Trophoblast cell (in vitro differentiated cells and primary cell): ENCODE data around the gene PLA1A.
"Not testable (repeated sequence)": the region's sequence is repeated elsewhere in the genome, so short reads cannot be mapped to it uniquely, and the experiment has no call there.

ENCODE experiments used
- DNase-seq, 2 donors: peaks; one replicate each; pipeline ENCODE4 v3.0.0-alpha.2; 2016
- H2AFZ ChIP-seq: 2 replicates; pipeline ENCODE4 v1.6.1; 2013; ENCODE audit warnings: low read length, moderate library complexity, mild to moderate bottlenecking; ENCODE audit not compliant: insufficient read depth, poor library complexity
- H2AK5ac ChIP-seq: 2 replicates; pipeline ENCODE4 v1.6.1; 2013; ENCODE audit warnings: mild to moderate bottlenecking, low read length
- H2BK120ac ChIP-seq: 2 replicates; pipeline ENCODE4 v1.6.1; 2013; ENCODE audit warnings: low read length, mild to moderate bottlenecking, moderate library complexity; ENCODE audit not compliant: insufficient read depth, poor library complexity
- H2BK12ac ChIP-seq: 2 replicates; pipeline ENCODE4 v1.6.1; 2013; ENCODE audit warnings: mild to moderate bottlenecking, low read length, moderate library complexity
- H2BK5ac ChIP-seq: 2 replicates; pipeline ENCODE4 v1.6.1; 2013; ENCODE audit warnings: low read length, low read depth, moderate library complexity, mild to moderate bottlenecking; ENCODE audit not compliant: poor library complexity
- H3K14ac ChIP-seq: 2 replicates; pipeline ENCODE4 v1.6.1; 2013; ENCODE audit warnings: mild to moderate bottlenecking, low read length
- H3K18ac ChIP-seq: 2 replicates; pipeline ENCODE4 v1.6.1; 2013; ENCODE audit warnings: mild to moderate bottlenecking, low read length
- H3K23ac ChIP-seq: 2 replicates; pipeline ENCODE4 v1.6.1; 2013; ENCODE audit warnings: low read length
- H3K27ac ChIP-seq: 2 replicates; pipeline ENCODE4 v1.5.1; 2013; ENCODE audit warnings: low read depth, mild to moderate bottlenecking, inconsistent platforms, low read length, moderate library complexity
- H3K27me3 ChIP-seq: 2 replicates; pipeline ENCODE4 v1.6.1; 2013; ENCODE audit warnings: inconsistent platforms, mild to moderate bottlenecking, low read length, moderate library complexity; ENCODE audit not compliant: insufficient read depth
- H3K36me3 ChIP-seq, 2 experiments: 1 replicate in 1 of 2; 2 replicates in 1 of 2; pipeline ENCODE4 v1.6.1; 2013; ENCODE audit warnings: low read length in 2 of 2, mild to moderate bottlenecking in 2 of 2, moderate library complexity in 1 of 2; ENCODE audit not compliant: insufficient read depth in 2 of 2, control insufficient read depth in 1 of 2
- H3K4ac ChIP-seq: 2 replicates; pipeline ENCODE4 v1.6.1; 2013; ENCODE audit warnings: low read depth, mild to moderate bottlenecking, low read length, moderate library complexity
- H3K4me1 ChIP-seq, 2 experiments: 1 replicate in 1 of 2; 2 replicates in 1 of 2; pipeline ENCODE4 v1.6.1; 2013; ENCODE audit warnings: low read length in 2 of 2, mild to moderate bottlenecking in 2 of 2, moderate library complexity in 1 of 2; ENCODE audit not compliant: insufficient read depth in 2 of 2, control insufficient read depth in 1 of 2
- H3K4me2 ChIP-seq: 2 replicates; pipeline ENCODE4 v1.6.1; 2013; ENCODE audit warnings: inconsistent platforms, mild to moderate bottlenecking, low read length, moderate library complexity
- H3K4me3 ChIP-seq: 2 replicates; pipeline ENCODE4 v1.5.1; 2013; ENCODE audit warnings: mild to moderate bottlenecking, low read depth, low read length, inconsistent platforms
- H3K79me1 ChIP-seq: one replicate; pipeline ENCODE4 v1.6.1; 2013; ENCODE audit warnings: low read length
- H3K79me2 ChIP-seq: 2 replicates; pipeline ENCODE4 v1.6.1; 2013; ENCODE audit warnings: low read length, mild to moderate bottlenecking; ENCODE audit not compliant: control insufficient read depth, insufficient read depth, poor library complexity
- H3K9ac ChIP-seq: 2 replicates; pipeline ENCODE4 v1.6.1; 2013; ENCODE audit warnings: mild to moderate bottlenecking, low read length
- H3K9me3 ChIP-seq: 2 replicates; pipeline ENCODE4 v1.6.1; 2013; ENCODE audit warnings: low read depth, mild to moderate bottlenecking, control low read depth, inconsistent platforms, low read length; ENCODE audit not compliant: insufficient read depth
- H4K12ac ChIP-seq: 2 replicates; pipeline ENCODE4 v1.6.1; 2013; ENCODE audit warnings: low read depth, mild to moderate bottlenecking, low read length, moderate library complexity
- H4K8ac ChIP-seq: 2 replicates; pipeline ENCODE4 v1.6.1; 2013; ENCODE audit warnings: low read depth, mild to moderate bottlenecking, low read length, moderate library complexity
- H4K91ac ChIP-seq: one replicate; pipeline ENCODE4 v1.6.1; 2013; ENCODE audit warnings: low read depth, mild to moderate bottlenecking, low read length, moderate library complexity
- WGBS: extraction: QIAGEN DNeasy Blood & Tissue Kit; methylation state at CpG from one replicate; pipeline ENCODE4 v1.1.7; 2013; ENCODE audit warnings: missing lambda C conversion rate; ENCODE audit not compliant: insufficient read length, insufficient coverage; ENCODE audit errors: extremely low coverage; 5-methylcytosine and 5-hydroxymethylcytosine counted together

Gene PLA1A

DNA sequence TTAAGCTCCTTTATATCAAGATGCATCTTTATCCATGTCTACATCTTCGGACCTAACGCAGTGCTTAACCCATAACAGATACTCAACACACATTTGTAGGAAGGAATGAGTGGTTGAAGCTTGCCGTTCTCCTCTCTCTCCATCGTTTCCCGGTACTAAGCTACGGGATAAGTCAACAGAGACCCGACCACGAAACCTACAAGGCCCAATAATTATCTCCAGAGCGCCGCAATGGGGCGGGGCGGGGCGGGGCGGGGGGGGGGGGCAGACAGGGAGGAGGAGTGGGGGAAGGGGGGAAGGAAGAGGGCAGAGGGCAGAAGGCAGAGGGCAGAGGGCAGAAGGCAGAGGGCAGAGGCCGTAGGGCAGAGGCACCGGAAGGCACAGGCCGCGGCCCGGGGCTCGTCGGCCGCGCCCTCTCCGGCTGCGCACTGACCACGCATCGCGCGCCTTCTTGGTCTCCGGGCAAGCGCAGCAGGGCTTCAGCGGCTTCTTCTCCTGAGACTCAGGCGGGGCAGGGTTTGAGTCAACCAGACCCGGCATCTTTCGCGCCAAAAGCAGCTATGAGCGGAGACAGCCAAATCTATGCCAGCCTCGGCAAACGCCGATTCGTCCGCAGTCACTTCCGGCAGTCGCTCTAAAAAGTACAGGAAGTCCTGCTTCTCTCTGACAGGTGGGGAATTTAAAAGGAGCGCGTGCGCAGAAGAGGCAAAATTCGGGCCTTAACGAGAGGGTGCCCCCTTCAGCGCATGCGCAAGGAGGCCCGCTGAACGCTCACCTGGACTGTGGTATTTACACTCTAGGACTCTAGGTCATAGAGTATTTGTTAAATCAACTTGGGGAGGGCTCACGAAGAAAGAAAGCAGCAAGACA lies 79.3 kb downstream of the PLA1A start, which contains the start of gene COX17:
Gene COX17, minus strand, starts transcription at position 636 of the 870 bp plus-strand sequence. Its CDS starts 96 bp downstream, at position 540.
- peak within 1 kb of the TSS; percentile 89 for H2BK120ac ChIP-seq
- peaks cover 4% of the 10 kb centered on the region for H3K79me2 ChIP-seq
- H3K4me2 ChIP-seq: peak within 1 kb of the TSS; percentile 63
- H3K36me3 ChIP-seq: peaks cover 9 to 16% of the 10 kb centered on the region in 2 experiments
- H3K27ac ChIP-seq: peak within 1 kb of the TSS; percentile 96
- peaks cover 10% of the 10 kb centered on the region for H3K79me1 ChIP-seq
- peak within 1 kb of the TSS; percentile 95 for H4K91ac ChIP-seq
- no CpG with 5 or more reads among the region's 54 CpGs for WGBS
- H2BK12ac ChIP-seq: peak within 1 kb of the TSS; percentile 67
- H3K27me3 ChIP-seq: no peaks in the 10 kb centered on the region
- H3K4ac ChIP-seq: peak within 1 kb of the TSS; percentile 80
- H2AK5ac ChIP-seq: peak within 1 kb of the TSS; percentile 72
- peak within 1 kb of the TSS; percentile 88 for H3K18ac ChIP-seq
- H3K4me3 ChIP-seq: peak within 1 kb of the TSS; percentile 87
- peak within 1 kb of the TSS; percentile 87 for H2AFZ ChIP-seq
- H2BK5ac ChIP-seq: peak within 1 kb of the TSS; percentile 95
- H4K12ac ChIP-seq: peak within 1 kb of the TSS; percentile 84
- H4K8ac ChIP-seq: peak within 1 kb of the TSS; percentile 98
- peaks cover 3% of the 10 kb centered on the region for H3K9me3 ChIP-seq
- peak within 1 kb of the TSS; percentile 98 for H3K14ac ChIP-seq
- peak within 1 kb of the TSS; percentile 76 for H3K9ac ChIP-seq
- DNase-seq: peak; percentile 98 to 99
- H3K4me1 ChIP-seq: peaks cover 2 to 6% of the 10 kb centered on the region in 2 experiments
- H3K23ac ChIP-seq: no peak within 1 kb of the TSS

DNA sequence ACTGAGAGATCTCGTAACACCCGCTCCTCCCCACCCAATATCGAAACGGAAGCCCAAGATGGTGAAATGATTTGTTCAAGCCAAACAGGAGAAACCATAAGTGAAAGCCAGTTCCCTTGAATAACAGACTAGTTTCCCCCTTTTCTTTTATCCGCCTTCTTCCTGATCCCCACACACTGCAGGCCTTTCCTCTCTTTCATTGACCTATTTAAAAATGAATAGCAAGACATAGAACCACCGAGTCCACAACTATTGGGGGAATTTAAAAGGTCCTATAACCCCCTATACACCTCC lies 79.9 kb downstream of the PLA1A start:
- Histone ChIP-seq H3K79me1 (peaks cover 10% of the 10 kb centered on the region), H3K4me3 (no peak overlapping the region), H3K36me3 (peaks cover 9 to 16% of the 10 kb centered on the region in 2 experiments), H3K9ac (no peak overlapping the region), H2BK12ac (no peak overlapping the region), H3K4me2 (peak overlapping the region; percentile 63), H2BK120ac (no peak overlapping the region), H3K27ac (peak overlapping the region; percentile 48), H4K12ac (no peak overlapping the region), H3K23ac (no peak overlapping the region), H3K14ac (no peak overlapping the region), H3K9me3 (peaks cover 3% of the 10 kb centered on the region), H3K27me3 (no peaks in the 10 kb centered on the region), H3K18ac (no peak overlapping the region), H2AK5ac (no peak overlapping the region), H2AFZ (peak overlapping the region; percentile 61), H3K4ac (no peak overlapping the region), H4K8ac (peak overlapping the region; percentile 62), H3K79me2 (peaks cover 4% of the 10 kb centered on the region), H4K91ac (peak overlapping the region; percentile 25), H3K4me1 (peaks cover 2 to 6% of the 10 kb centered on the region in 2 experiments), H2BK5ac (peak overlapping the region; percentile 1)
- no CpG with 5 or more reads among the region's 6 CpGs for WGBS
- DNase-seq: no peak

DNA sequence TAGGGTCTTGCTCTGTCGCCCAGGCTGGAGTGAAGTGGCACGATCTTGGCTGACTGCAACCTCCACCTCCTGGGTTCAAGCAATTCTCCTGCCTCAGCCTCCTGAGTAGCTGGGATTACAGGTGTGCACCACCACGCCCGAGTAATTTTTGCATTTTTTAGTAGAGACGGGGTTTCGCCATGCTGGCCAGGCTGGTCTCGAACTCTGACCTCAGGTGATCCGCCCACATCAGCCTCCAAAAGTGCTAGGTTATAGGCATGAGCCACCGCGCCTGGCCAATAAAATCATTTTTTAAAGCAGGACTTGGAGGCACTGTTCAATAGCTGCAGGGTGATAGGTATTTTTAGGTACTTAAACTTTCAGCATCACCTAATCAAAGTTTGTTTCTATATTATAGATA lies 80.5 kb downstream of the PLA1A start:
- not testable (repeated sequence) for H3K79me2 ChIP-seq, H3K9ac ChIP-seq, H3K4me3 ChIP-seq, H4K8ac ChIP-seq, H2AFZ ChIP-seq, H3K18ac ChIP-seq, H3K4me2 ChIP-seq, H2BK120ac ChIP-seq, DNase-seq, H3K79me1 ChIP-seq, H3K27ac ChIP-seq, H3K14ac ChIP-seq, H3K4me1 ChIP-seq, H3K27me3 ChIP-seq, H3K9me3 ChIP-seq, H2BK5ac ChIP-seq, H2AK5ac ChIP-seq, H4K12ac ChIP-seq, H3K23ac ChIP-seq, H3K4ac ChIP-seq
- WGBS: no CpG with 5 or more reads among the region's 10 CpGs
- peaks cover 9 to 12% of the 10 kb centered on the region in 2 experiments for H3K36me3 ChIP-seq
- peak overlapping the region; percentile 67 for H2BK12ac ChIP-seq
- peak overlapping the region; percentile 33 for H4K91ac ChIP-seq
